Measurements from ENCODE around the gene TADA2B.

Gene TADA2B

DNA sequence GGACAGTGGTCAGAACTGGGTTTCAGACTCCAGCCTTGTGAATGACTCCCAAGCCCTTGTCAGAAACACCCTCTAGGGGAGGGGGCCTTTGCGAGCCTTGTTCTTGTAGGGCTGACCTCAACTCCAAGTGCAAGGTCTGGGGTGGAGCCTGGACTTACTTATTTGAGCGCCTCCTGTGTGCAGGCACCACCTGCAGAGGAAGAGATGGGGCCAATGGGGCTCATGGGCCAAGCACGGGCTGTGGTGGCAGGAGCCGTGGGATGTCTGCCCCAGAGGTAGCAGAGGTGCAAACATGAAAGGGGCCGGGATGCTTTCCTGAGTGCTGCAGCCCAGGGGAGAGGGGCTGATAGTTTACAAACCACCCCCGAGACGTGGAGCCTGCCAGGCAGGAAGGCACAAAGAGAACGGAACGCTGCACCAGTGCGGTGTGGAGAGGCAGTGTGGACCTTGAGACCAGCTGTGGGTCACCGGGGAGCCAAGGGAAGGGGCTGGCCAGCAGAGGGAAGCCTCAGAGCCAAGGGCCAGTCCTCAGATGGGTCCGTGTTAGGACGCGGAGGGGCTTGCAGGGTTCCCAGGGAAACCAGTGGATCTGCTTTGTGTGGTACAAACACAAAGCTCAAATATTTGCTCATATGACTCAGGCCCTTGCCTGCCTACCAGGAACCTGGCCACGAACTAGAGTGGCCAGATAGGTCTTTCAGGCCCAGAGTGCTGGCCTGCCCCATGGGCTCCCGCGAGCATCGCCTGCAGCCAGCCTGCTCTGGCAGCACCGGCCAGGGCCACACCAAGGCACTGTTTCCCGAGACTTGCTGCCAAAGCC, 8.7 kb upstream of the TADA2B start:
- in situ Hi-C loops (cut with HindIII; ENCODE audit: low sequenced_read_pairs) = loop anchor here (5.0 kb wide), 1 partner anchor 32 kb away; no protein-coding TSS in a partner anchor

DNA sequence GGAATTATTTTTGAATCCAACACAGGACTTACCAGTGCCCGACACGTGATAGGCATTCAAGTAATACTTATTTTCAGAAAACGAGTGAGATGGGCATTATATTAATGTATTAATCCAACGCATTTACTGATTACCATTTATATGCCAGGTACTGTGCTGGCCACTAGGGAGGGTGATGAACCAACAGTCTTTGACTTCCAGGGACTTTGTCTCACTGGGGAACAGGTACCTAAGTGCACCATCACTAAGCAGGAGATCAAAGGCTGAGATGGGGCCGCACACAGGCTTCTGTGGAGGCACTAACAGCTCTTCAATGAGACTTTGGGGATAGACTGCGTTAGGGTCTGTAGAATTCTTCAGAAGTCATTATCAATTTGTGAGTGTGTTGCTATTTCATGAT, 5.7 kb upstream of the TADA2B start:
- in situ Hi-C loops (cut with HindIII; ENCODE audit: low sequenced_read_pairs) = loop anchor here (5.0 kb wide), 1 partner anchor 35 kb away; no protein-coding TSS in a partner anchor

DNA sequence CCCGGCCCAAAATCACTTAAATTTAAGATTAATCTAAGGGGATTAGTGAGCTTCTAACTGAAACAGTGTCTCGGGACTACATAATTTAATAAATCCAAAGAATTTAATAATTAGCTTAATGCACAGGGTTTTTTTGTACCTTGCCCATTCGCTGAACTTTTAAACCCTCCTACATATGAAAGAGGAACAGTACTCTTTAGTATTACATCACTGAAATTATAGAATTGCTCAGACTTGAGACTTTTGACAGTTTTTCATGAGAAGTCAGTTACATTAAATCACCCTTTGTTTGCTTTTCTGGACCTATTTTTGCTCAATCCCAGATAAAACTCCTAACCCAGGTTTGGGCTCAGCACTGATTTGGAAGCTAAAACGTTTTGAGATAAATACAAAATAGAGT, 2.4 kb upstream of the TADA2B start:
- in situ Hi-C loops (cut with HindIII; ENCODE audit: low sequenced_read_pairs) = no loop called here

DNA sequence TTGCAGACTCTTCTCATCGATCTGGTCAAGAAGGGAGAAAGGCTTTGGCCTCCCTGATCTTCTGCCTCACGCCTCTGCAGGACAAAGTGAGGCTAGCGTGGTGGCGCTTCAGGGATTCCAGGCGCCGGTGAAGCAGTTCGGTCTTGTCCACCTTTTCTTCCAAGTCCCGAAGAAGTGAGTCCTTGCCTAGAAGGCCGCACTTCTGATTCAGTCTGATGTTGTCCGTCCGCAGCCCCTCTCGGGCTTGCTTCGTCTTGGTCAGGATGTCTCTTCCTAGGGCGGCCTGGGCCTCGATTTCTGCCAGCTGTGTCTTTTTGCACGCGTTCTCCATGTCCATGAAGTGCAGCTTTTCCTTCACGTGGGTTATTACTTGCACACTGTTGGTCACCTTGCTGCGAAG, 1.9 kb upstream of the TADA2B start:
- in situ Hi-C loops (cut with HindIII; ENCODE audit: low sequenced_read_pairs) = no loop called here

DNA sequence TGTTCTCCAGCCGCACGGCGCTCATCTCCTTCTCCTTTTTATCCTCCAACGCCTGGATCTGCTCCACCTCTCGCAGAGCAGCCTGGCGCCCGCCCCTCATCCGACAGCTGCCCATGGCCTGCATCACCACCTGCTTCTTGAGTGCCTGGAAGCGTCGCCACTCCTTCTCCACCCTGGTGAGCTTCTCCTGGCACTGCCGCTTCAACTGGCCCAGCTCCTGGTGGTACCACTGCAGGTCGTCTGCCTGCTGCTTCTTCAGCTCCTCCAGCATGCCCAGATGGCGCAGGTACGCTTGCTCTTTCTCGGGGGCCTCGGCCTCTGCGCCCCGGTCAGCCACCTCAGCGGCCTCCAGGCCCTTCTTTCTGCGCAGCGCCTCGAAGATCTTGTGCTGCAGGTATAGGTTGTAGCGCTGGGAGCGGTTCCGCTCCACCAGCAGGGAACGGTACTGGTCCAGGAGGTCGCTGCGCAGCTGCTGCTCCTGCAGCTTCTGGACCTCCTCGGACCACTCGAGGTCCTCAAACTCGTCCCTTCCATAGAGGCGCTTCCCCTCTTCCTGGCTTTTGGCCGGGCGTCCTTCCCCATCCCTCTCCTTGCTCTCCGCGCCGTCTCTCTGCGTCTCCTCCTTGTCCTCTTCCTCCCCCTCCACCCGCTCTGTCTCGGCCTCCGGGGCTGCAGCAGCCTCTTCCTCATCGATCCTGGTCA, 1.2 kb upstream of the TADA2B start:
- in situ Hi-C loops (cut with HindIII; ENCODE audit: low sequenced_read_pairs) = no loop called here

DNA sequence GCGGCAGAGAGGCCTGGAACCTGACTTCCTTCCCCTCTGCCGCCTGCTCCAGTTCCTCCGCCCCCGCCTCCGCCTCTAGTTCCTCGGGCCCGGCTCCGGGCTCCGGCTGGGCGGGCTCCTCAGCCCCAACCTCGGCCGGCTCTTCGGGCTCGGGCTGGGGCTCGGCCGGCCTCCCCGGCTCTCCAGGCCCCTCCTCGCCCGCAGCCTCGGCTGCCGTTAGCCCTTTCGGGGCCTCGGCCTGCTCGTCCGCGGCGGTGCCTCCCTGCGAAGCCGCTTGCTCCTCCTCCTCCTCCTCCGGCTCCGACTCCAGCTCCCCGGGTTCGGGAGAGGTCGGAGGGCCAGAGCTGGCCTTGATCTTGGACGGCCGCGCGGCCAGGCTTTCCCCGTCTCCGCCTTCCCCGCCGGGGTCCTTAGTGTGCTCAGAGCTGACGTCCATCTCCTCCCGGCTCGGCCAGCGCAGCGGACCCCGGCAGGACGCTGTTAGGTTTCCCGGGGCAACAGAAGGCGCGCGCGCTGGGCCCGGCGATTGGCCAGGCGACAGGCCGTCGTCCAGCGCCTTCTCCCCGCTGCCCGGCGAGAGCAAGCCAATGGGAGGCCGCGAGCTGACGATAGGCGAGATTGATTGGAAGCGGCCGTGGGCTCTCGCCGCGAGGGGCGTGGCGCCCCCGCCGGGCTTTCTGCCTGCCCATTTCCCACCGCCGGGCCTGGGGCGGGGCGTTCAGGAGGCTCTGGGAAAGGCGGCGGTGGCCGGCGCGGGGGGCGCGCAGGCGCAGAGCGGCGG, 479 bp upstream of the TADA2B start:
- in situ Hi-C loops (cut with HindIII; ENCODE audit: low sequenced_read_pairs) = no loop called here

DNA sequence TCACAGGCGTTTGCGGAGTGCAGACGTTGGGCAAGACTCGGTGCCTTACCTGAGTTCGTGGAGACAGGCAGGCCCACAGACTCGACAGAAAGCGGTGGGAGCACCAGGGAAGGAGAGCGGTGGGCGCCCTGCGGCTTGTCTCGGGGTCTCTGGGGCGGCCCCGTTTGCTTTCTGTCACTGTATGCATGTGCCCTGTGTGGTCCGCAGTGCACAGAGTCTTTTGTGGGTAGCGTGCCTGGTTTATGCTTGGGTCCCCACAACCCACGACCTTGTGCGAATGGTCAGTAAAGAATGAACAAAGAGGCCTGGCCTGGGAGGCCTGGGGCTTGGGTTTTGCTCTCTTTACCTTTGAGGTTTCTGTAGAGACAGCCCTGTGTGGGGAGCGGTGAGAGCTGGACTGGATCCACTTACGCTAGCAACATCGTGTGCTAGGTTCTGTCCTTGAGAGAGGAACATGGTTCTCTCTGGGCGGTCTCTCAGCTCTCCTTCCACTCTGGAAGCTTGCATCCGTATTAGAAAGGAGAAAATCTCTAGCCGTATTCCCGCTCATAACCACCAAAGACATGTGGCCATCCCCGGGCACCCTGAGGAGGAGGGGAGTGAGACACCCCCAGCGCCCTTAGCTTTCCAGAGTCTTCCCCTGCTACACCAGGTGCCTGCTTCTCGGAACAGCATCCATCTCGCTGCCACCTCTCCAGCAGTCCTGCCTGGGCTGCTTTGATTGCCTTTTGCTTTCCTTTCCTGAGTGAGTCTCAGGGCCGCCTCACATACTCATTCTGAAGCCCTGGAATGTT, 1.2 kb downstream of the TADA2B start:
- in situ Hi-C loops (cut with HindIII; ENCODE audit: low sequenced_read_pairs) = no loop called here

DNA sequence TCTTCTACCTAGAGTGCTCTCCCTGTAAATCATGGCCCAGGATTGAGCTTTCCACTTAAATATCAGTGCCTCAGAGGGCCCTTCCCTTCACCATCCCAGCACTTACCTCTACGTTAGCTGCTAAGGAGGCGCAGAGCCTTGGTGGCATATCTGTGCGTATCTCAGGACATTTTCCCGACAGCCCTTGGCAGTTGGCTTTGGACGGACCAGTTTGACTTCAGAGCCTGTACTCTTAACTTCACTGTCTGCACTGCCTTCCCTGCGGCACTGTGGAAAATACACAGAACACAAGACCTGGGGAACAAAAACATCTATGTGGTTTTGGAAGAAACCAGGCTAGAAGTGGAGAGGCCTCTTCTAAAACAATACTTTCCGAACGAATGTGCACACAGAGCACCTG, 2.4 kb downstream of the TADA2B start:
- in situ Hi-C loops (cut with HindIII; ENCODE audit: low sequenced_read_pairs) = no loop called here

DNA sequence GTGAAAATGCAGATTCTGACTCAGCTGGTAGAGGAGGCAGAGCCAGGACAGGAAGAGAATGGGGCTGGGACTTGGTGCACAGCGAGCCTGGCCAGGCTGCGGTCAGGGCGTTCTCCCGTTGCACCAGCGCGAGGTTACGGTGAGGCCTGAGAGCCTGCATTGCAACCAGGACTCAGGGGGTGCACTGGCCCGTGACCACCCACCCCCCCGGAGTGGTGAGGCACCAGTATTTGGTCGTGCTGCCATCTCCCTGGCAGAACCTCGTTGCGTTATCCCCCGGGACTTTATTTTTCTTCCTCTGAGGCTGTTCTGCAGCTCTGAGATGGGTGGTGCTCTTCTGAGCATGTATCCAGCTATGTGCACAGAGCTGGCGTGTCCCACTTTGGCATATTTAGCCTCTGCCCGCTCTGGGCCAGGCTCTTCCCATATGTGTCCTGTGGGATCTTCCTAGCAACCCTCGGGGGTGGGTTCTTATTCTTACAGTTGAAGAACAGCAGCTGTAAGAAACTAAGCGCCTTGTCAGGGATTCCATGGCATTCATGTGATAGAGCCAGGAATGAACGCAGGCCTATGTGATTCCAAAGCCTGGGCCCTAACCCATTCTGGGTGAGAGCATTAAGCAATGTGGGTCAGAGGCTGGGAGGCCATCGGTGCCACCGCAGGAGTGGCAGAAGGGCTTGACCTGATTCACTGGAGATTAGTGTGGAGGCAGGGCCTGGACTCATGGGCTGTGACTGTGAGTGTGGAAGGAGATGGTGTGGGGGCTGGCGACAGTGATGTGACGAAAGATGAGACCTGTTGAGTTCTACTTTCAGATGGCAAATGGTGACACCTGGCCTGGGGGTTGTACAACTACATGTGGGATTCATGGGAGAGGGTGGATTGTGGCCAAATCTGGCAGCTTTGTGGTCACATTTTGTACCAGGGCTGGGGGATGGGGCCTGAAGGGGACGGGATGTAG, 3.1 kb downstream of the TADA2B start:
- in situ Hi-C loops (cut with HindIII; ENCODE audit: low sequenced_read_pairs) = no loop called here

DNA sequence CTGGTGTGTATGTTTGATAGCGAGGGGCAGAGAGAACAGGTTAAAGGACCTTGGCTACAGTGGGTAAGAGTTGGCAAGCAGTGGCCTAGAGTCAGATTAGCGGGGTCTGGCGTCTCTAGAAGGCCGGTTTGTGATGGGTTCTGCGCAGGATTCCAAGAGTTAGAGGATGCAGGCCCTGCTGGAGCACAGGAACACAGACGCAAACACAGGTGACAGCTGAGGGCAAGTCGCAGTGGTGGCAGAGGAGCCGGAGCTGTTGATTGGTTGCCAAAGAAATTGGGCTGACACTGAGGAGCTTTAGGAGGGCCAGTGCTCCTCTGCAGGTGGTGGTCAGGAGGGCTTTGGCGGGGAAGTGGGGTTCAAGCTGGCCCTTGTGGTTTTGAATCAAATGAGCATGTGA, 3.8 kb downstream of the TADA2B start:
- in situ Hi-C loops (cut with HindIII; ENCODE audit: low sequenced_read_pairs) = no loop called here

DNA sequence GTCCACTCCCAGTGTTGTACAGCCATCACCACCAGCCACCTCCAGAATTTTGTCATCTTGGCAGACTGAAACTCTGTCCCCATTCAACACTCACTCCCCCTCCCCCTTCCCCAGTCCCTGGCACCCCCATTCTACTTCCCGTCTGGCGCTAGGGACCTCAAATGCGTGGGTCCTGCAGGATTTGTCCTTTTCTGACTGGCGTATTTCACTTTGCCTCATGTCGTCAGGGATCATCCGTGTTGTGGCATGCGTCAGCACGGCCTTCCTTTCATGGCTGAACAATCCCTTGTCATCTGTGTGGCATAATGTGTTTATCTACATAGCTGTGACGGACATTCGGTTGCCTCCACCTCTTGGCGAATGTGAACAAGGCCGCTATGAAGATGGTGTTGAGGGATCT, 5.5 kb downstream of the TADA2B start:
- in situ Hi-C loops (cut with HindIII; ENCODE audit: low sequenced_read_pairs) = no loop called here

DNA sequence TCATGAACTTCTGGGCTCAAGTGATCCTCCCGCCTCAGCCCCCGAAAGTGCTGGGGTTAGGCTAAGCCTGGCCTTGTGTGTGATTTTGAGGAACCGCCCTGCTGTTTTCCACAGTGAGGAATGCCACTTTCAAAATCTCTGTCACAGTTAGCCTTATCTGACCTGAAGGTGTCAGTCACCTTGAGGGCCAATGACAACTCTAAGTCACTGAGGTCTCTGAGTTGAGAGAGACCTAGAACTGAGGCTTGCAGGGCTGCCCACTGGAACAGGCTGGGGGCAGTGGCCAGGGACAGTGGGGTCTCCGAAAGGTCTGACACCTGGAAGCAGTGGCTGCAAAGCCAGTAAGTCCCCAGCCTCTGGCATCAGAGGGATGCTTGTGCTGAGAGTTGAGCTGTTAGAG, 6.1 kb downstream of the TADA2B start:
- in situ Hi-C loops (cut with HindIII; ENCODE audit: low sequenced_read_pairs) = no loop called here

DNA sequence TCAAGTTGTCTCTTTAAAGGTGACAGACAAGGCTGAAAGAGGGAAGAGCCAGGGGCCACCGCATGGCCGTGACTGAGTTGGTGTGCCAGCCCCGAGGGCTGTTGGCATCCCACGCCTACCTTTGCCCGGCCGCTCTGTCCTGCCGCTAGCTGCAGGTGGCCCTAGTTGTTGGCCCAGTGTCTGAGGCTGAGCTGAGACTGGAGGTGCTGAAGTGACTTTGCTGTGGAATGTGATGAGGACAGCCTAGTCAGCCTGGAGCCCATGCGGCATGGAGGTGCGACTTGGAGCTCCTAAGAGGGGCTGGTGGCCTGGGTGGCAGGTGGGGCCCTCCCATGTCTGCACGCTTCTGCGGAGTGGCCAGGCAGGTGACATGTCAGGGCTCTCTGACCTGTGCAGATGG, 6.6 kb downstream of the TADA2B start:
- in situ Hi-C loops (cut with HindIII; ENCODE audit: low sequenced_read_pairs) = no loop called here

DNA sequence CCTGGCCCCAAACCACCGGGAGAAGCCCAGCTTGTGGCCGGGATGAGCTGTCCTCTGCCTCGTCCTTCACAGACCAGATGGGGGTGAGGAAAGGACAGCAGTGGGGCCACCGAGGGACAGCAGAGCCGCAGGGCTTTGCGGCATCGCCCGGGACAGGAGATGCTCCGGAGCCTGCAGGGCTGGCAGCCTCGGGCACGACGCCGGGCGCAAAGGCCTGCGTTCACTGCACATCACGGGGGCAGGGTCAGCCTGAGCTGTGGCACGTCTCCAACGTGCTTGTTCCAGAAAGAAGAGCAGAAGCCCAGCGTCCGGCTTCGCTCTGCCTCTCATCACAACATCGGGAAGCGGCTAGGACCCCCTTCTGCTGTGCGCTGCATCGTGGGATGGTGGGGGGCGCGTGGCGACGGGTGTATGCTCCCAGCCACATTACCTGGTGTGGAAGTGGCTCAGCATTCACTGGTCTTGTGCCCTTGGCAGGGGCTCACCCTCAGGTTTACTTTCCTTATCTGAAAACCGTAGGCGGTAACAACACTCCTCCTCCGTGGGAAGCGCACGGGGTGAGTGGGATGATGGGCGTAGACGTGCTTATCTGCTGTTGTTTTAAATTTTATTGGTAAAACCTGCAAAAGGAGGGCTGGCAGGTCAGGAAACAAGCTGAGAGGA, 7.4 kb downstream of the TADA2B start:
- in situ Hi-C loops (cut with HindIII; ENCODE audit: low sequenced_read_pairs) = no loop called here

DNA sequence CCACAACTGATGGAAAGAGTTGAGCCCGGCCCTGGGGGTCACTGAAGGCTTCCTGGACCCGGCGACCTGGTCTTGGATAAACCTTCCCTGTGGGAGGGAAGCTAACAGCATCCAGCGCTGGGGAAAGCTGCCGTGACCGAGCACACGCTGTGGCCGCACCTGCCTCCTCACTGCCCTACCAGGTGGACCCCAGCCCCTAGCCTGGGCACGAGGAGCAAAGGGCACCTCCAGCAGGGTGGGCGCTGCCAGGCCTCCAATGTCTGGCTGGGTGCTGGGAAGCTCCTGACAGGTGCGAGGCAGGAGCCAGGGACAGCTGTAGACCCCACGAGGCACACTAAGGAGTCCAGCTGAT, 7.9 kb downstream of the TADA2B start:
- in situ Hi-C loops (cut with HindIII; ENCODE audit: low sequenced_read_pairs) = no loop called here

DNA sequence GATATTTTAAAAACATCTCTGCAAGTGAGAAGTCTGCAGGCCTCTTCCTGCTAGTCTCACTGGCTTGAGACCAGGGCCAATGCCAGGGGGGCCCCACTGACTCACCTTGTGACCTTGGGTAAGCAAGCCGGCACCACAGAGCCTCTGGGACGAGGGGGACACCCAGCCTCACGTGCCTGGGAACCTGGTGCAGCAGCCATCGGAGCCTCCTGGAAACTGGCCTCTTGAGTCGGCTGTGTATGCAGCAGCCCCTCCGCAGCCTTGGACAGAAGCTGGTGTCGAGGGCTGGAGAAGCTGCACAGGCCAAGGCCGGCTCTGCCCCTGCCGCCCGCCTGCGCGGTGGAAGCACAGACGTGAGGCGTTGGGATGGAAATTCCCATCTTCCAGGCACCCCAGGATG, 8.7 kb downstream of the TADA2B start:
- in situ Hi-C loops (cut with HindIII; ENCODE audit: low sequenced_read_pairs) = no loop called here

DNA sequence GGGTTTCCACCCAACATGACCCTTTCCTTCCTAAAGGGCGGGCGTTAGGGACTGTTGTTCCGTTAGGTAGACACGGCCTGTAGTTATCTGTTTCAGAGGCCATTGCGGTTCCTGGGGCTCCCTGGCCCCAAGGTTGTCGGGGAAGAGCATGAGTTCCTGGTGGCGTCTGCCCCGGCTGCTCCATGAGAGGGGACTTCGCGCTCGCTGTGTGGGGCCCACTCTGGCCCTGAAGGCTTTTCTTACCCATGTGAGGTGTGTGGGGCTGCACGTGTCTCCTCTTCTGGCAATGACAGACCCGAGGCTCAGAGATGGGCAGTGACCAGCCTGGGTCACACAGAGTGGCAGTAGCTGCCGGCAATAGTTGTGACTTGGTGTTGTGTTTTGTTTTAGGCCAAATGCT, 9.1 kb downstream of the TADA2B start:
- in situ Hi-C loops (cut with HindIII; ENCODE audit: low sequenced_read_pairs) = no loop called here

DNA sequence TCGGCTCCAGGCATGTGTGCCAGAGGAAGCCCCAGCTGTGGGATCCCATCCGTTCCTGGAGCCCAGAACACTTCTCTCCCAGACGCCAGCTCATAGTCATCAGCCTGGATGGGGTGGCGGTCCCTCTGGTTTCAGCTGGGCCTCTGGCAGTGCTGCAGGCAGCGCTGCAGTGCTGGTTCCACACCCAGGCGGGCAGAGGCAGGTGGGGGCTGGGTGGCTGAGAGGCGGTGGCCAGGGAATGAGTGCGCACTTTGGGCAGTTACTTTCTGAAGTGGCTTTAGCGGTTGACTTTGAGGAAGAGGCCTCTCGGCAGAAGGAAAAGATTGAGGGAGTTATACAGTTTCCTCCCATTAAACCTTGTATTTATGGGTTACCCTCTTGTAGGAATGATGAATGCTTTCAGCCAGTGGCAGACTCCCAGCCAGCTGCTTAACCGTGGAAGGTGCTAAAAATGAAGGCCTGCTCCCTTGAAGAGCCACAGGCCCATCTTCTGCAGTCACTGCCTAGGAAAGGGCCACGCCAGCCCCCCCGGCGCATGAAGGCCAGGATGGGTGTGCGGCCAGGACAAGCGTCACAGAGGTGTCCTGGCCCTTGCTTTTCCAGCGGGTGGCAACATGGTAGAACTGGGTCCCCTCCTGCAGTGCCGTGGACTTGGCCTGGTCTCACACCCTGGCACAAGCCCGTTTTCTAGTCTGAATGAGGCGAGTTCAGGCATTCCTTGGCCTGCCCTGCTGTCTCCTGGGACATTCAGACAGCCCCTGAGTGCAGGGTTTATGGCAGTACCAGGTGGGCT, 9.9 kb downstream of the TADA2B start:
- in situ Hi-C loops (cut with HindIII; ENCODE audit: low sequenced_read_pairs) = no loop called here
